GM19395 (cell line): ENCODE data around the gene TMIE.

Experiments
- ATAC-seq: cut with Tn5 transposase; IDR thresholded peaks from one replicate; pipeline ENCODE4 v1.9.1; 2021; ENCODE audit warnings: mild to moderate bottlenecking, moderate library complexity; ENCODE audit not compliant: unreplicated experiment

The TMIE gene

DNA sequence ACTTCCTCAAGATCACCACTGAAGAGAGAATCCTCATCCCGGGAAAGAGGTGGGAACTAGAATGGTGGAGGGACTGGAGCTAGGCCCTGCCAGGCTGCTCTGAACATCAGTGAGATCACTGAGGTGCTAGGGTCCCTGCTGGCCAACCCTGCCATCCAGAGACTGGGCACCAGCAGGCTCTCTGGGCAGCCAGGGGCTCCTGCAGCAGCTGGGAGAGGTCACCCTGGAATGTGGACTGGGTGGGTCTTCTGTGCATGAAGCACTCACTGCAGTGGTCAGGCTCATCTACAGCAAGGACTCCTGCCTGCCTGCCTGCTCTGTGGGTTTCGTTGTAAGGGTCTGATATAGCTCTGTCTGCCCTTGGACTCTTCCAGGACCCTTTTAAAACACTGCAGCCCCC, 32.6 kb upstream of the TMIE start:
- no peak for ATAC-seq

DNA sequence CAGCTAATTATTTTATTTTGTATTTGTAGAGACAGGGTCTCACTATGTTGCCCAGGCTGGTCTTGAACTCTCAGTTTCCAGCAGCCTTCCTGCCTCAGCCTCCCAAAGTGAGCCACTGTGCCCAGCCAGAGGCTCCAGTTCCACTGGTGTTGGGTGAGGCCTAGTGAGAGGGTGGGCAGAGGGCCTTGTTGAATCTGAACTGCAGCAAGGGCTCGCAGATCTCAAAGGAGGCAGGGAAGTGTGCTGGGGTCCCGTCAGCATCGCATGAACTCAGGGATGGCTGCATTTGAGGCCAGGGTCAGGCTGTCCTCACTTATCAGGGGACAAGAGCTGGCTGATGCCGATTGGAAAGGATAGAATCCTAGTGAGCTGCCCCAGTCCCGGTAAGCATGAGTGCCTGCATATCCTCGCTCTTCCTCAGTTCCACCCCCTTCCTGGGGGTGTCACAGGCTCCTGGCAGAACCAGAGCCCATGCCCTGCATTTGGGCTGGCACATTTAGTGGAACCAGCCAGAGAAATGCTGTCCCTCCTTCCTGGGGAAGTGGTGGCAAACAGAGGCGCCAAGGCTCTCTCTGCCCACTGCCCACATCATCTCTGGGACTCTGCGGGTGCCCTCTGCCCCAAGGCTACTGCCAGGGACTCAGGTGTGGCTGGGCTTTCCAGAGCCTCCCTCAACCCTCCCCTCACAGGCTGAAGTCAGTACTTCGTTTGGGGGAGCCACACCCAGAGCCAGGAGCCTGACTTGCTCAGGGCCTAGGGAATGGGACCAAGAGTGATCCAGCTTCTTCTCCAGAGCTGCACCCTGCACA, 31.8 kb upstream of the TMIE start:
- no peak for ATAC-seq

DNA sequence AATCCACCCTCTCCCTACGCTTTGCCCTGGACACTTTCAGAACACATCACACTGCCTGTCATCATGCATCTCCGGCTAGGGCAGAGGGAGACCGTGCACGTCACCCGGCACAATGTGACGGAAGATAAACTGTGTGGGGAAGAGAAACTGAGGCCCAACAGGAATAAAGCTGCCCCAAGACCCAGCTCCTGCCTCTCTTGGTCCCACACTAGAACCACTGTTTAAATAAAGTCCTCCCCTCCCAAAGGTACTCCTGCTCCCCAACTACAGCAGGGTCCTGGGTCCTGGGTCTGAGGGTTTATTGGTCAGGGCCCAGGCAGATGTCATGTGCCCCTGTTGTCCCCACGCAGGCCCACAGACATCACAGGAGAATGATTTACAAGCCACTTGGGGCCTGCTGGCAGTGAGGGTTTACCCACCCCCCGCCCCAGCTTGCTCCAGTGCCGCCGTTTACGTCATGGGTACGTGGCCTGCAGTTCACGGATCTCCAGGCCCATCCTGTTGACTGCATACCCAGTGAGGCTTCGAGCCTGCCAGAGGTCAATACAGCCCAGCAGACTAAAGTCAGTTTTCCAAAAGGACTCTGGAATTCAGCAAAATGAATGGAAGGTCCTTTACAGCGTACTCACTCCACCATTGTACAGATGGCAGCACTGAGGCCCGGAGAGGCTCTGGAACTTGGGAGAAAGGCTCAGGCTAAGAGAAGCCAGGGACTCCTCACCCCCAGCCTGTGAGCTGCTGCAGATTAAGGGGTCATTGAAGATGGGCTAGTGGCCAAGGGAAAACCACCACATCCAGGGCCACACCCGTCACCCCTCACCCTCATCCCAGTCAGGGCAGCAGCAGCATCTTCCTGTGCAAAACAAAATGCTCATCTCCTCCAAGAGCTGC, 30.9 kb upstream of the TMIE start:
- no peak for ATAC-seq

DNA sequence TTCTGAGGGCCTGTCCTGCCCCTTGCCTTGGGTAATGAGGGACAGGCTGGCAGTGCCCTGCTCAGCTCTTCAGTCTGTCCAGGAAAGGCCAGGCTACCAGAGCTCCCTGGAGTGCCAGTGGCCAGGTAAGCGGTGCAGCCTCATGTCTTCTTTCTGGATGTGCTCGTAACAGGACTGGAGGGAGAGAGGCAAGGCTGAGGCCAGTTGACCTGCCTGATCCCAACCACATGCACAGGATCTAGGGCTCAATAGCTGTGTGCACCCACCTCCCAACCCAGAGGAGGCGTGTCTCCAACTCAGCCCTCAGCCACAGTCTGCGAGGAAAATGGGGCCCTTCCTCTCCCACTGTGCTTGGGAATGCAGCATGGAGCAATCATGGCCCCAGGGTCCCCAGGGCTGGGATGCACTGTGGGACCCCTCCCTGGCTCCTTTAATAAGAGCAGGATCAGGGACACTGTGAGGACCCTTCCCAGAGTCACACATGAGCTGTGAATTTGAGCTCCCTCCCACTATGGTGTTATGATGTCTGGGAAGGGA, 30.2 kb upstream of the TMIE start:
- no peak for ATAC-seq

DNA sequence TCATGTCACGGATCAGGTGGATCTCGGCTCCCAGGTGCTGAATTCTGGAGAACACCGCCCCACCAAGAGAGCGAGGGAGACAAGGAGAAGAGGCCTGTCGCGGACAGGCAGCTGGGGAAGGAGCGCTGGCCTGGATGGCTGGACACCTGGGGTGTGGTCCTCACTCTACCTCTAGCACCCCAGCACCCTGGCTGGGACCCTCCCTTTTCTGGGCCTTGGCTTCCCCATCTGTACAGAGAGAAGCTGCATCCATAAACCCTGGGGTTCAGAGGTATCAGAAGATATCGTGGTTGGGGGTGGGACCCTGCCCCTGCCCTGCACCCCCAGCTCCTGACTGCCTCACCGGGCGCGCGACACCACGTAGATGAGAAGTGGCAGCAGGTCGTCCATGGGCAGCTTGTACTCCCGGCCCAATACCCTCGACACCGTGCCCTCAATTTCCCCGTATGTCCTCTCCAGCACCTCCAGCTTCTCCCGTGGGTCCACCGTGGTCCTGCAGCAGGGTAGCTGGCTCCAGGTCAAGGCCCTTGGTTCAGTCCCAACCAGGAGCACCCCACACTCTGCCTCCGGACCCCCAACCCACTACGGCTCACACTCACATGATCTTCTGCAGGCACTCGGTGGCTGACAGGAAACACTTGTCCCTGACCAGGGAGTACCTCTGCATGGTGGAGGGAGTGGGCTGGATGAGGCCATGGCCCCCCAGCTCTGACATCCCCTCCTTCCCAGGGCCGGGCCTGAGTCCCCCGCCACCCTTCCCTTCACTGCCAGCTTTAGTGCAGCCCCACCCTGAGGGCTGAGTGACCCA, 29.4 kb upstream of the TMIE start:
- no peak for ATAC-seq

DNA sequence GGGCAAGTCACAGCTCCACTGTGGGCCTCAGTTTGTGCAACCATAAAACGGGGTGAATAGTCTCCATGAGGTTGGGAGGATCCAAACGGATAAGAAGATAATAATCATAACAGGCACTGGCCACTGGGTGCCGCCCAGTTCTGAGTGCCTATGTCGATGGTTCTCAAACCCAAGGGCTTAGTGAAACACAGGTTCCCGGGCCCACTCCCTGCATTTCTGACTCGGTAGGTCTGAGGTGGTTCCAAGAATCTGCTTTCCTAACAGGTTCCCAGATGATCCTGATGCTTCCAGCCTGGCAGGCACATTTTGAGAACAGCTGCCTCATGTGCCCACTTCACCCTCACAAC, 28.9 kb upstream of the TMIE start:
- ATAC-seq, result no peak

DNA sequence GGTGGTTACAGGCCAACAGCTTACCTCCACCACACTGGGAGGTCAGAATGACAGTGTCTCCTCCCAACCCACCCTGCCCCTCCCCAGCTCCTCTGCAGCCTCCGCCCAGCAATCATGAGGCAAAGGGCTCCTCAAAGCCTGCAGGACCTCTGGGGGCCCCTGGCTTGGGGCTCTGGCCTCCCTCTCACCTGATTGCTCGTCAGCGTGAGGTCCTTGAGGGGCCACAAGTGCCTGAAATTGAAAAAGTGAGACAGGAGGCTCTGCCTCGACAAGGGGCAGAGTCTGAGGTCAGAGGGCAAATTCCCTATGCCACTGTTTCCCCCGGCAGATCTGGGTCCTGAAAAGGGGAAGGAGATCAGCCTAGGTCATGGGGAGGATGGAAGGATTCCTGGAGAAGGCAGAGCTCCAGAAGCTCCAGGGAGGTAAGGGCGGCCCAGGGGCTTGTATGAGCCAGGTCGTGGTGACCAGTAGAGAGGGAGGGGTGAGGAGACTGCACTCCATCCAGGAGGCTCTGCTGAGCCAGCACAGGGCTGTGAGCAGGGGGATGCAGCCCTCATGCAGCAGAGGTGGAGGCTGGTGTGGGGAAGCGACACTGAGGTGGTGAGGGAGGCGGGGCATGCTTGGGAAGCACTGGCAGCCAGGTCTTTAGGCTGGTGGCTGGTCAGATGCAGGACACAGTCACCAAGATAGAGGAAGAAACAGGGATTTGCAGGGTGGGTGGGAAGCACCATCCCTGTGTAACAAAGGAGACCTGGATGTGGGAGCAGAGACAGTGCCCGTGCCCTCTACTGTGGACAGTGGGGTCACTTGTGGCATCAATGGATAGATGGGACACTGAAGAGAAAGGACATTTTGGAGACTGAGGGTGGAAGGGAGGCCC, 27.8 kb upstream of the TMIE start:
- ATAC-seq, result no peak

DNA sequence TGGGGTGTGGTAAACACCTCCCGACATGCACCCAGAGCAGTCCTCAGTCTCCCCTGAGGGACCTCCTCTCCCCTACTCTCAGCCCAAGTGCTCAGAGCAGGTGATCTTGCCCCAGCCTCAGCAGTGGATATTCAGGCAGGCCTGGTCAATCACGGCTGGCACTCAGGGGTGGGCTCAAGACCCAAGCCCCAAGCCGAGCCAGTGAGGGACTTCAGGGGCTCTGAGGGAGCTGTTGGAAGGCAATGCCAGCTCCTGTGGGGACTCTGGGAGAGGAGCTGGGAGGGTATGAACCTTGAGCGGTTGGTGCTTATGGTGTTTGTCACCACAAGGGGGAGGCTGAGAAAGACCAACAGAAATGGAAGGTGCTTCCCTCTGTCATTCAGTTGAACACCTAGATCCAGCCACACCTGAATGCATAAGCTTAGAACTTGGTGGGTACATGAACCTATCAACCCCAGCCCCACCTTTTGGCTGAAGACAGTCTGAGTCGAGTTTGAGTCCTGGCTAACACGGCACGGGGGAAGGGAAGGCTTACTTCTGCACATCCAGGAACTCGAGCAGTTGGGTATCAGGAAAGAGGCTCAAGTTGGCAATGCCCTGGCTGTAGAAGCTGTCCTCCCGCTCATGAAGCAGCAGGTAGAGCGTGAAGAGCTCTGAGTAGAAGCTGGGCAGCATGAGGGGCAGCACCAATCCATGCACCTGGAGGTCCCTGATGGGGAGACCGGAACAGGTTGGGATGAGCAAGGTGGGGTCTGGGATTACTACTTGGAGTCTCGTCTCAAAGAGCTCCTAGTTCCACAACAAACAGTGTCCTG, 27.0 kb upstream of the TMIE start:
- ATAC-seq, result no peak

DNA sequence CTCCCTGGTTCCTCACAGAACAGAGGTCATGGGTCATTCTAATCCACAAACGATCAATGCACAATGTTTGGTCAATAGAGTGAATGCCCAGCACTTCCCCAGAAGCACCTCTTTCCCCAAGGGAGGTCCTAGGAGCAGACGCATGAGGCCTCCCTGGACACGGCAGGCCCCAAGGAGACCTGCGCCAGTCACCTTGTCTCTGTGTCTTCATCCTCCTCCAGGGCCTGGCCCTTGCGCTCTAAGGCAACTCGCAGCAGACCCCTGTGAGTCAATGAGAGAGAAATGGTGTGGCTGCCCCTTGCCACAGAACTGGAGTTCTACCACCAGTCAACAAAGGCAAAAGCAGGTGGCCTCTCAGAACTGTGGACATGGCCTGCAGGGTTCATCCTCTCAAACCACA, 25.8 kb upstream of the TMIE start:
- ATAC-seq, result no peak

DNA sequence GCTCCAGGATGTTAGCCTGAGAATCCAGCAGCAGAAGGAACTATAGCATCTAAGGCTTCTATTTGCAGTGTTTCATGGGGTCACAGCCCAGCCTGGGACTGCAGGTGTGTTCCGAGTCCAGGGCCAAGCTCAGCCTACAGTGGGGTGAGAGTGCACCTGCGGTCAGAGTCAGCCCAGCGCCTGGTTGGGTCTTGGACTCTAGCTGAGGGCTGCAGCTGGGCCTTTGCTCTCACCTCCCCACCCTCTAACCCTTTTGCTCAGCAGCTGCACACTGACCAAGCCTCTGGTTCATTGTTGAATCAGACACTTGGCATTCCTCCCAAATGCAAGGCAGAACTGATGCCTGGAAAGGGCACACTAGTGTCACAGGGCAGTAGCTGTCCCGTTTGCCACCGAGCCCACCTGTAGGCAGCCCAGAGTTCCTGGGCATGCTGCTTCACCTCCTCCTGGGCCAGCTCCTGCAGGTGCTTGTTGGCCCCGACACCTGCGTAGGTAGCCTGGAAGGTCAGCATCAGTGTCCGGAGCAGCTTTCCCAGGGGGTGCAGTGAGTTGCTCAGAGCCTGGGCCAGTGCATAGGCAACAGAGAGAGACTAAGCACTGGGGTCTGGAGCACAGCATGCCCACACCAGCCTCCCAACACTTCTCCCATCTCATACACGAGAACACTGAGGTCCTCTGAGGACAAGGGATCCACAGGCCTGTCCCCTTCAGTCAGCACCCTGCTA, 25.2 kb upstream of the TMIE start:
- no peak for ATAC-seq

DNA sequence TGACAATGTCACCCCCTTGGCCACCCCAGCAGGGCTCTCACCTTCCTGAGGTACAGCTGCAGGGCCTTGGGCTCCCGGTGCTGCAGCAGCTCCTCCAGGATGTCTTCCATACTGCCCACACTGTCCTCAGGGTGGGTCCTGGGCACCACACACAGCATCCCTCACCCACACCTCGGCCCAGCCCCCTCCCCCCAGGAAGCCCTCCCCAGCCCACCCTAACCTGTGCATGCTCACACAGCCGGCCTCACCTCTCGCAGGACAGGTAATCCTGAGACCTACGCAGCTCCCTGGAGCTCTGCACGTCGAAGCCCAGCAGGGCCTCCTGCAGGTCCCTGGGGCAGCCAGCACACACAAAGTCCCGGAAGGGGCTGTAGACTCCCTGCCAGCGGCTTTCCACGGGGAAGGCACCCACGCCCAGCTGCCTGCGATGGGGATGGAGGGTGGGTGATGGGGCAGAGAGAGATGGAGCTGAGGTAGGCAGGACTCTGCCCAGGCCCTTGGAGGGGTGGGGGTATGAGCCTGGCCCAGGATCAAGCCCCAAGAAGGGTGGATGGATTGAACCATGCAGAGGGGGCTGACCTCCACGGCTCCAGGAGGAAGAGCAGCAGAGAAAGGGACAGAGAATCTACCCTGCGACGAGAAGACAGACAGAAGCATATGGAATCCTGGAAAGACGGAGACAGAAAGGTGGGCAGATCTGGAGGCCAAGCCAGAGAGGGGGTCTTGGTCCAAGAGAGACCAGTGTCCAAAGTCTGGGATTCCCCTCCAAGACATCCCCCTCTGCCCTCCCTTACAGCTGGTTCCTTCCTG, 24.4 kb upstream of the TMIE start:
- no peak for ATAC-seq

DNA sequence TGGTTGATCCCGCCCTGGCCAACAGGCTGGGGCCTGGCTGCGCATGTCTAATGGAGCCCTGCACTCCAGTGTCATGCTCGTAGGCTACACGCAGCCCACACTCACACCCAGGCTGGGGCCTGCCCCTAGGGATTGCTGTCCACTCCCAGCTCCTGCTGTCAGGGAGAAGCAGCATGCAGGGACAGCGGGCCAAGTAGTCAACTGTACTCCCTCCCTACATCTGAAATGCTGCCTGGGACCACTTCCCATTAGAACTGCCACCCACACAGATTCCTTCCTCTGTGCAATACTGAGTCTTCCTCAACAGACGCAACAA, 23.8 kb upstream of the TMIE start:
- ATAC-seq, result no peak

DNA sequence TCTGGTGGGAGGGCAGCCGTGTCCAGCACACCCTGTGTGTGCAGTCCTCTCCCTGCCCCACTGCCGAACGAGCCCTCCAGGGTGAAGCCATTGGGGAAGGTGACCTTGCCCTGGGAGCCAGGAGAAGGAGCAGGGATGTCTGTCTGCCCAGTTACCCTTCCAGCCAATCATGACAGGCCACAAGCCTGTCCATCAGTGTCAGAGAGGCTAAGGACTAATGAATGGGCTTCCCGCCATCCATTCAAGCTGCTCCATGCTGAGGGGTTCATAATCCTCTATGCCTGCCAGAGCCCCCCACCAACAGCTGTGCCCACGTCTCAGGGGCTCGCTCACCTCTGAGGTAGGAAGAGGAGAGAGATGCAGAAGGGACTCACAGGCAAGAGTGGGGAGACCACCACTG, 22.9 kb upstream of the TMIE start:
- no peak for ATAC-seq

DNA sequence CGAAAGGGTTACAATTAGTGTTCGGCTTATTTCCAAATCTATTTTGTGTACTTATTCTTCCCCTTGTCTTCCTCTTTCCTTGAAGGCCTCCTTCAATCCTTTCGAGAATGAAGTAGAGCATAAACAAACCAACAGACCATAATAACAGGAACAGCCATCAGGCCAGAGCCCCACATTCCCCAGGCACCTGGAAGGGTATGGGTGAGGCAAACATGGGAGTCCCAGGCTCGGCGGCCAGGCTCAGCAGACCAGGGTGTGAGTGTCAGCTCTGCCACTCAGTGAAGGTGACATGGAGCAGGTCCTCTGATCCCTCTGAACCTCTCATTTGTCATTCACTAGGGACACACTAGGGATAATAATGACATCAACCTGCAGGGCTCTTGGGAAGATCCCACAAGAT, 21.5 kb upstream of the TMIE start:
- no peak for ATAC-seq

DNA sequence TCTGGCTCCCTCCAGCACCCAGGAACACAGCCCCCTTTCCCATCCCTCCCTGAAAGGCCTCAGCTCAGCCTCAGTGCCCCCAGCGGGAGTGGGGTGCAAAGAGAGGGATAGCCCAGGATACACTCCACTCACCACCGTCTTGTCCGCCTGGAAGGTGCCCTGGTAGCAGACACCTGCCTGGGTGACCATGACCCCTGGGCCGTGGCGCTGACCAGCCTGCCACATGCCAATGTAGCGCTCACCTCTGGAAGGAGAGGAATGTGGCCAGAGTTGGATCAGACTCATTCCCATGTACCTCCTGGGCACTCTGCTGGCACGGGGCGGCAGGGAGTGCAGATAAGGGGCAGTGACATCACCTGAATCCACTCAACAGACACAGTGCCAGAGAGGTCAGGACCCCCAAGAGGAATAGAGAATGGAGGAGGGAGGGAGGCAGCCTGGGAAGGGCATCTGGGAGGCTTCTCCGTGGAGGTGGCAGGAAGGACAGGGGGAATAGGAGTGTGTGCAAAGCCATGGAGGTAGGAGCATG, 20.8 kb upstream of the TMIE start:
- no peak for ATAC-seq

DNA sequence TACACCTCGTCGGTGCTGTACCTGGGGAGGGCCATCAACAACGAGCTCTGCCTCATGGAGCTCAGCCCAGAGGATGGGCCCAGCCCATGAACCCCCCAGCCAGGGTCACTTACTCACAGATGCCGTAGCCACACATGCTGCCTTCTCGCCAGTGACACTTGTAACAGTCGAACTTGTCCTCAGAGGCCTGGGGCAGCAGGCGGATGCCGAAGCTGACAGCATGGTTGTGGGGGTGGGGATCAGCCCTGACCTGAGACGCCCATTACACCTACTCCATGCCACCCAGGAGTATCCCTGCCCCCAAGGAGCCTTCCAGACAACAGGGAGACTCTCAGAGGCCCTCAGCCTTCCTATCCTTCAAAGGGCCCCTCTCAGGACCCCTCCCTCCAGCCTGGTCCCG, 19.8 kb upstream of the TMIE start:
- ATAC-seq, result no peak

DNA sequence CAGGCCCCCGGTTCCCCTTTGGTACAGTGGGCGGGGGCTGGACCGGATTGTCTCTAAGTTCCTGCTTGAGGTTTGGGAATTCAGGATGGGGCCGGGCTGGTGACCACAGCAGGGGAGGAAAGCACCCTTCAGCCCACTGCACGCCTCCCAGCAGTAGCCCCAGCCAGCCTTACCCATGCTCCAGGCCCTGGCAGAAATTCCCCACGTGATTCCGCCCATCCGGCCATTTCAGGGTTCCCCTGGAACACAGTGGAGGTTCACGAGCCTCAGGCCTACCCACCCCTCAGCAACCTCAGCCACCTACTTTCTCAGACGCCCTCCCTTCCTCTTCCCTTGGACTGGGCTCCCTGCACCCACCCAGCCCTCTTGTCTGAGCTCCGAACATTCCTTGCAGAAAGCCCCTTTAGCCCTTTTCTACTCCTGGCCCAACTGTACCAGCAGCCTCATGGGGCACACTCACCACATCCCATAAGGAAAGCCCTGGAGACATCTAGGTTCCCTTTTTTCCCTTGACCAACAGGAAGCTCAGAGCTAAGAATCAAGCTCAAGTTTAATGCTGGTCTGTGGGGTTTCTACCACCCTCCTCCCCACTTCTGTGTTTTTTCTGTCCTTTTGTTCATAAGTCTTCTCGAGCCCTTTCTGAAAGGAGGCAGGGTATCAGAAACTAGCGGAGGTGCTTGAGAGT, 19.2 kb upstream of the TMIE start:
- ATAC-seq, result no peak
